ENCODE data around the gene CLASRP. TPM values are rescaled to one million over a fixed set of nuclear protein-coding genes. Genes with fewer than 3 reads are reported as not detected.
"Not testable (repeated sequence)": the region's sequence is repeated elsewhere in the genome, so short reads cannot be mapped to it uniquely, and the experiment has no call there.

CLASRP gene
- total RNA-seq, 1 experiment from 2014 or later: 79.9 TPM

DNA sequence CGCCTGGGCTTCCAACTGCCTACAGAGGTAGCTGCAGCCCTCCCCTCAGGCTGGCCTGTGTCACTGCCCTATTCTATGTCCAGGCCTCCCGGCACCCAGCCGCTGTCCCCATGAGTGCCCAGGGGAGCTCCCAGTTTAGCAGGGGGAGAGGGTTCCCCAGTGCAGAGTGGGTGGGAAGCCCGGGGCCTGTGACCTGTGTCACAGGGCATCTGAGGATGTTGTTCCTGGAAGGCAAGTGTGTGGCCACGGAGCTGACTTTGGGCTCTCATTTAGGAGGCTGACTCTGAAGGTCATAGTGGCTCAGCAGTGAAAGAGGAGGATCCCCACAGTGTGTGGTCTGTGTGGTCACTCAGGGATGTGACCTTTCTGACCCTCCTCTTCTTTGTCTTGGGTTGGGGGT is 79.3 kb downstream of the CLASRP start:
- TF ChIP-seq POLR2AphosphoS5 (IDR thresholded peaks at IDR 0.05; ENCODE audit: low read depth, low read length): no peak
- TF ChIP-seq TCF7L2 (IDR thresholded peaks at IDR 0.05; ENCODE audit: borderline replicate concordance, extremely low read depth, insufficient read depth, insufficient read length): no peak
- no peak for TF ChIP-seq POLR2A (IDR thresholded peaks at IDR 0.05; ENCODE audit: borderline replicate concordance, extremely low read depth, insufficient read depth, insufficient read length)
- TF ChIP-seq EGR1 (IDR thresholded peaks at IDR 0.05; ENCODE audit: low read depth): no peak
- intact Hi-C loops (cut with micrococcal nuclease): no loop called here
- Histone ChIP-seq H3K9me2 (ENCODE audit: insufficient read depth) (no peaks in the 10 kb centered on the region), H3K27ac (ENCODE audit: low read depth, low read length) (no peak overlapping the region), H3K4me2 (ENCODE audit: low read length) (no peak overlapping the region), H3K9me3 (ENCODE audit: control insufficient read depth in 1 of 2, insufficient read depth in 1 of 2, low read depth in 1 of 2, low read length in 2 of 2) (no peaks in the 10 kb centered on the region), H3K9ac (ENCODE audit: low read length) (no peak overlapping the region), H3K27me3 (ENCODE audit: insufficient read depth, low read length) (no peaks in the 10 kb centered on the region), H3K36me3 (ENCODE audit: control insufficient read depth in 1 of 2, insufficient read depth in 2 of 2, low read length in 2 of 2) (no peaks in the 10 kb centered on the region), H3K4me3 (replicated peaks in 1 of 2; ENCODE audit: low read depth in 1 of 2, low read length in 2 of 2) (no peak overlapping the region), H3K79me2 (ENCODE audit: insufficient read depth, low read length) (peaks cover 79% of the 10 kb centered on the region), H3K4me1 (ENCODE audit: control insufficient read depth in 1 of 2, insufficient read depth in 2 of 2, low read length in 2 of 2) (peaks cover 4 to 9% of the 10 kb centered on the region in 2 experiments; a peak in 3 of 4 replicates), H4K20me1 (ENCODE audit: insufficient read depth) (no peaks in the 10 kb centered on the region), H2AFZ (ENCODE audit: low read depth, low read length, poor library complexity, severe bottlenecking) (no peak overlapping the region)
- BruUV-seq (replicated peaks): no TSS peak
- ATAC-seq (no peak), DNase-seq (ENCODE audit: low read depth, low spot score) (no peak)
- CTCF ChIA-PET: no interaction called here
- RAD21 ChIA-PET (ENCODE audit: low non-redundant PET in 1 of 2, low total read pairs in 2 of 2, uncharacterized antibody in 2 of 2, unreplicated experiment in 2 of 2): no interaction called here
- POLR2A ChIA-PET: no interaction called here

- ATAC-seq; H3K36me3 ChIP-seq (ENCODE audit: control insufficient read depth in 1 of 2, insufficient read depth in 2 of 2, low read length in 2 of 2); intact Hi-C loops (cut with micrococcal nuclease); DNase-seq (ENCODE audit: low read depth, low spot score); H2AFZ ChIP-seq (ENCODE audit: low read depth, low read length, poor library complexity, severe bottlenecking); H3K9me3 ChIP-seq (ENCODE audit: control insufficient read depth in 1 of 2, insufficient read depth in 1 of 2, low read depth in 1 of 2, low read length in 2 of 2); POLR2A ChIA-PET; H3K4me2 ChIP-seq (ENCODE audit: low read length); H3K27me3 ChIP-seq (ENCODE audit: insufficient read depth, low read length); H3K4me3 ChIP-seq (replicated peaks in 1 of 2; ENCODE audit: low read depth in 1 of 2, low read length in 2 of 2); RAD21 ChIA-PET (ENCODE audit: low non-redundant PET in 1 of 2, low total read pairs in 2 of 2, uncharacterized antibody in 2 of 2, unreplicated experiment in 2 of 2); H3K4me1 ChIP-seq (ENCODE audit: control insufficient read depth in 1 of 2, insufficient read depth in 2 of 2, low read length in 2 of 2); H3K27ac ChIP-seq (ENCODE audit: low read depth, low read length); H4K20me1 ChIP-seq (ENCODE audit: insufficient read depth); H3K9me2 ChIP-seq (ENCODE audit: insufficient read depth); BruUV-seq (replicated peaks); CTCF ChIA-PET; H3K9ac ChIP-seq (ENCODE audit: low read length): not testable (repeated sequence)
- peaks cover 78% of the 10 kb centered on the region for H3K79me2 ChIP-seq (ENCODE audit: insufficient read depth, low read length)
These were observed 79.9 kb downstream of the CLASRP start for GRCh38 chr19:45118591-45119355.

All from HCT116 (cell line).